NCI-H82 (cell line): ENCODE measurements around the gene TELO2.

Experiments used
- DNase-seq: peaks from one replicate; lab custom pipeline; 2025; lab: John Stamatoyannopoulos, UW

The TELO2 gene

DNA sequence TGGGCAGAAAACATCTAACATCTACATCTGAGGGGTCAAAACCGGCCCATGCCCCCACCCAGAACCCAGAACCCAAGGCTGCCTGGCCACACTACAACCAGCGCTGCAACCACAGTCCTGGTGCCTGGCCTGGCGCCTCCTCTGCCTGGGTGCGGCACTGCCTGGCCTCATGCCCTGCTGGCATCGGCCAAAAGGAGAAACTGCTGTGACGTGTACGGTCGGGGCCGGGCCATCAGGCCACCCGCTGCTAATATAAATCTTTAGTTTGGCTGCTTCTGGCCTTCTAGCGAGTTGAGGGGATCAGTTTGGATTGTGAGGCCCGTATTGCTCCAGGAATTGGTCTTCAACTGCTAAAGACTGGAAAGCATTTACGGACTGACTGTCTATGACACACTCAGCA, 63.1 kb downstream of the TELO2 start:
- no peak for DNase-seq

DNA sequence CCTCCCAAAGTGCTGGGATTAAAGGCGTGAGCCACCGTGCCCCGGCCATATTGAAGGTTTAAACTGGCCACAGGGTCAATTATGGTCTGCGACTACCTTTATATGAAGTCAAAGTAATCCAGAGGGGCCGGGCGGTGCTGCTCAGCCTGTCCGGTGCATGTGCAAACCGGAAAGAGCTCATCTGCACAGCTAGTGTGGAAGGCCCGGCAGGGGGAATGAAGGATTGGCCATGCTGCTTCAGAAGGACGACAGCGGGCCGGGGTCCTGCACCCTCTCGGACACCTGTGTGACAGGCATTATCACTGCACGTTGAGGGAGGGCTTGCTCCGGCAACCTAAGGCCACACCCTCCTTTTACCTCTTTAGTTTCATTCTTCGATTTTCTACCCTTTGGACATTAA, 63.9 kb downstream of the TELO2 start:
- no peak for DNase-seq

DNA sequence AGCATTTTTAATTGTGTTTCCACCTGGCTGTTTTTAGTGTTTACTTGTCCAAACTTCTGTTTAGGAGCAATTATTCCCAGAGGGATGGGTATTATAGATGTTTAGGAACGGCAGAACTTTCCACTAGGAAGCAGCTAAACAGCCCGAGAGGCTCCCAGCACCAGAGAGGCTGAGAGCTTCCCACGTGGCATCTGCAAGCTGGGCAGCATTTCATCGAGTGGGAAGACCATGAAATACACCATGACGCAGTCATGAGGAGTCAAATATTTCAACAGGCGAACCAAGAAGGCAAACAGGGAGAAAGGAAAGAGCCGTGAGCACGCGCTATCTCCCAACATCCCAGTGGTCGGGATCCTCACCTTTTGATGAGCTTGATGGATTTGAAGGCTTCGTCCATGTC, 64.4 kb downstream of the TELO2 start:
- no peak for DNase-seq

DNA sequence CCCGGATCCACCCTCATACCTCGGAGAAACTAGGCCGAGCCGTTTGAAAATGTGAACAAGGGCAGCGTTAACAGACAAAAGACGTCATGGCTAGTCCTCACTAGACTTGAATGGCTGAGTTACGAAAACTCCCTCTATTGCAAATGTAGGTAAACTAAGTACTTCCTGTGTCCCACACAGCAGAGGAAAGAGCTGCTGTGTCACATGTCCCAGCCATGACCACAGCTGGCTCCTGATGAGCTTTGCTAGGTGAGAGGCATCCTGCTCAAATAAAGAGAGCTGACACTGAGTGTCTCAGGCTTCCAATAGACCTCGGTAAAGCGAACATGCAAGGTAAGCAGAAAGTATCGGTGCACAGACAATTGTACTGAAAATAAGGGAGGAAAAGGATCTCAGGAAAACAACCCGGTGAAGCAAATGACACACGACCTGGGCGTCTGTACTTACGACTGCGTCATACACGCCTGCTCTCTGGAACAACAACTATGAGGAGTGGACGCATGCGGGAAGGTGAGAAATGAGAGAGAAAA, 66.4 kb downstream of the TELO2 start:
- DNase-seq, result no peak
